IPS-15b (cell line): ENCODE results near the gene STK33.
"Not testable (repeated sequence)": the region's sequence is repeated elsewhere in the genome, so short reads cannot be mapped to it uniquely, and the experiment has no call there.

ENCODE experiments used
- H3K27me3 ChIP-seq: one replicate; pipeline ENCODE4 v1.6.1; 2013; ENCODE audit warnings: low read length; ENCODE audit not compliant: control insufficient read depth, insufficient read depth
- H3K36me3 ChIP-seq: one replicate; pipeline ENCODE4 v1.6.1; 2013; ENCODE audit warnings: low read length; ENCODE audit not compliant: control insufficient read depth, insufficient read depth
- H3K4me1 ChIP-seq: one replicate; pipeline ENCODE4 v1.6.1; 2013; ENCODE audit warnings: mild to moderate bottlenecking, low read length; ENCODE audit not compliant: control insufficient read depth, insufficient read depth
- H3K4me3 ChIP-seq: one replicate; pipeline ENCODE4 v1.5.1; 2013; ENCODE audit warnings: low read depth, low read length
- H3K9ac ChIP-seq: one replicate; pipeline ENCODE4 v1.6.1; 2013; ENCODE audit warnings: low read depth, mild to moderate bottlenecking, low read length
- H3K9me3 ChIP-seq: one replicate; pipeline ENCODE4 v1.6.1; 2013; ENCODE audit warnings: mild to moderate bottlenecking, low read length; ENCODE audit not compliant: control insufficient read depth, insufficient read depth

The STK33 gene

DNA sequence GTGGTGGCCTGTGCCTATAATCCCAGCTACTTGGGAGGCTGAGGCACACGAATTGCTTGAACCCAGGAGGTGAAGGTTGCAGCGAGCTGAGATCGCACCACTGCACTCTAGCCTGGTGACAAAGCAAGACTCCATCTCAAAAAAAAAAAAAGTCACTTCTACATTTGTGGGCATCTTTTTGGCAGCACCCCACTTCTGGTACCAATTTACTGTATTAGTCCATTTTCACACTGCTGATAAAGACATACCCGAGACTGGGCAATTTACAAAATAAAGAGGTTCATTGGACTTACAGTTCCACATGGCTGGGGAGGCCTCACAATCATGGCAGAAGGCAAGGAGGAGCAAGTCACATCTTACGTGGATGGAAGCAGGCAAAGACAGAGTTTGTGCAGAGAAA lies 126.2 kb downstream of the STK33 start:
- H3K27me3 ChIP-seq, H3K4me1 ChIP-seq, H3K4me3 ChIP-seq, H3K9ac ChIP-seq, H3K9me3 ChIP-seq, H3K36me3 ChIP-seq: not testable (repeated sequence)

DNA sequence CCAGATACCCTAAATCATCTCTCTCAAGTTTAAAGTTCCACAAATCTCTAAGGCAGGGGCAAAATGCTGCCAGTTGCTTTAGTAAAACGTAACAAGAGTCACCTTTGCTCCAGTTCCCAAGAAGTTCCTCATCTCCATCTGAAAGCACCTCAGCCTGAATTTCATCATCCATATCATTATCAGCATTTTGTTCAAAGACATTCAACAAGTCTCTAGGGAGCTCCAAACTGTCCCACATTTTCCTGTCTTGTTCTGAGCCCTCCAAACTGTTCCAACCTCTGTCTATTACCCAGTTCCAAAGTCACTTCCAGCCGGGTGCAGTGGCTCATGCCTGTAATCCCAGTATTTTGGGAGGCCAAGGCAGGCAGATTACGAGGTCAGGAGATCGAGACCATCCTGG lies 126.7 kb downstream of the STK33 start:
- H3K4me3 ChIP-seq, H3K9ac ChIP-seq, H3K36me3 ChIP-seq, H3K27me3 ChIP-seq, H3K4me1 ChIP-seq, H3K9me3 ChIP-seq: not testable (repeated sequence)

DNA sequence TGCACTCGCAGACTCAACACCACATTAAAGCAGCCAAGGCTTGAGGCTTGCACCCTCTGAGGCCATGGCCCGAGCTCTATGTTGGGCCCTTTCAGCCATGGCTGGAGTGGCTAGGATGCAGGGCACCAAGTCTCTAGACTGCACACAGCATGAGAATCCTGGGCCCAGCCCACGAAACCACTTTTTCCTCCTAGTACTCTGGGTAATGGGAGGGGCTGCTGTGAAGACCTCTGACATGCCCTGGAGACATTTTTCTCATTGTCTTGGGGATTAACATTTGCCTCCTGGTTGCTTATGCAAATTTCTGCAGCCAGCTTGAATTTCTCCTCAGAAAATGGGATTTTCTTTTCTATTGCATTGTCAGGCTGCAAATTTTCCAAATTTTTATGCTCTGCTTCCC lies 127.1 kb downstream of the STK33 start:
- H3K4me3 ChIP-seq, H3K9me3 ChIP-seq, H3K36me3 ChIP-seq, H3K27me3 ChIP-seq, H3K9ac ChIP-seq, H3K4me1 ChIP-seq: not testable (repeated sequence)

DNA sequence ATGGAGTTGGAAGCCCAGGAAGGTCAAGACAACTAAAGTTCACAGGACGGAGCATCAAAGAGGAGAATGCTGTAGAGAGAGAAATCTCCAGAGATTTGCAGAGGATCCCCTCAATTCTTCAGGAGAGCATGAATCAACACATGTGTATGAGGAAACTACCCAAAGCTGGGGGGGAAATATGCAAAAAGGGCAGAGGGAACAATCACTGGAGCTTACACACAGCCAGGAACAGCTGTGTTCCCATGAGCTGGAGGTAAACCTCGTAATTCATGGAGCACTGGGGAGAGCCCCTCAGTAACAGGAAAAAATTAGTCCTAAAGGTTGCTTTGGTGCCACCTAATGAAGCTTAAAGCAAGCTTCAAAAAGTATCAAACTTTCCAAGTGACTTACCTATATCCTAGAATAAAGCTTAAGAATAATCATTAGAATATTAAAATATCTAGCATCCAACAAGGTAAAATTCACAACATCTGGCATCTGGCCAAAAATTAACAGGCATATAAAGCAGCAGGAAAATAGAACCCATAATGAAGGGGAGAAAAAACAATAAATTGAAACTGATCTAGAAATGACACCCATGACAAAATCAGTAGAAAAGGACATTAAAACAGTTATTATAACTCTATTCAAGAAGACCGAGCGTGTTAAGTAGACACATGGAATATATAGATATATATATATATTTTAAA lies 134.2 kb downstream of the STK33 start:
- Histone ChIP-seq H3K9me3 (no peaks in the 10 kb centered on the region), H3K4me1 (no peaks in the 10 kb centered on the region), H3K27me3 (no peaks in the 10 kb centered on the region), H3K36me3 (no peaks in the 10 kb centered on the region), H3K4me3 (no peak overlapping the region), H3K9ac (no peak overlapping the region)

DNA sequence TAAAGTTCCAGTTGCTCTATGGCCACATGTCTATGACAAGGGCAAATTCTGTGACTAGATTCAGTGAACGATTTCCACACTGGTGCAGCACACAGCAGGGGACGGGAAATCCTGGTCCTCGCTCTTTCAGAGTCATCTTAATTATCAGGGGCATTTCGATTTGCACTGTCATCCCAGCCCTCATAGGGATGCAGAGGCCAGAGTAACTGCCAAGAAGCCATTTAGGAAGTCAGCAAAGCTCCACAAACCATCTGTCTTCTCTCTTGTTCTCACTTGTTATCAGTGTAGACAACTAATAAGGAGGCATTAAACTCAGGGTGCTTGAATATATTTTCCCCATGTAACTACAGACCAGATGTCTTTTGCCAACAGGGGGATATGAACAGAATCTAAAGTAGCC lies 151.7 kb downstream of the STK33 start:
- H3K9ac ChIP-seq = no peak overlapping the region
- no peaks in the 10 kb centered on the region for H3K27me3 ChIP-seq
- H3K36me3 ChIP-seq = no peaks in the 10 kb centered on the region
- no peak overlapping the region for H3K4me3 ChIP-seq
- peaks cover 3% of the 10 kb centered on the region for H3K4me1 ChIP-seq
- H3K9me3 ChIP-seq = no peaks in the 10 kb centered on the region

DNA sequence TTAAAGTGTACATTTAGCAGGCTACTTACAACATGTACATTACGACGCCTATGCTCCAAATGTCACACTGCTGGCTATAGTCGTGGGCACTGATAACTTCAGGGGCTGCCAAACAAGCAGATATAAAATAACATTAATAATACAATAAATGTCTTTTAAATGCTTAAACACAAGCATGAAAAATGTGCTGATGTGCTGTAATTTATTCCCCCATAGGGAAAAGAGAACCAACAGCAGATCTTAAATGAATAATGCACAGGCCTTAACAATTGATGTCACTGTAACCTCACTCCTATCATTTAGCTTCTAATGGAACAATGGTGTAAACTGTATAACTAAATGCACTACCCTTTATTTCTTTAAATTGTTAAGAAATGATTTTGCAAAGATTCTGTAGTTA lies 153.4 kb downstream of the STK33 start:
- Histone ChIP-seq H3K9ac (no peak overlapping the region), H3K27me3 (no peaks in the 10 kb centered on the region), H3K4me1 (peaks cover 3% of the 10 kb centered on the region), H3K36me3 (no peaks in the 10 kb centered on the region), H3K9me3 (no peaks in the 10 kb centered on the region), H3K4me3 (no peak overlapping the region)

DNA sequence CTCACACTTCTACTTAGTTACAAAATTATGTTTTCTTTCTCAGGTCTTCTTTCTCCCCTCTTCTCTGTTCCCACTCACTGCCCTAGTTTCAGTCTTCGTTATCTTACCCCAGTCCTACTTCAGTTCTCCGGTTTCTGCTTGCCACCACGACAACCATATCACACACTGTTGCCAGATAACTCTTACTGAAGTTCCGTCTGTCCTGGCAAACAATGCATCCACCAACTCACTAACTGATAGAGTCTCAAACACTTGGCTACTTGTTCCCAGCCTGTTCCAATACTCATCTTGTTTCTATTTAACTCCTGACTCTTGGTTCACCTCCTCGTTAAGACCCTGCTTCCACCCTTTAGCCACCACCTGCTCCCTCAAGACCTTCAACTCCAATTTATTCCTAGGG lies 164.5 kb downstream of the STK33 start:
- Histone ChIP-seq H3K9me3 (no peaks in the 10 kb centered on the region), H3K36me3 (no peaks in the 10 kb centered on the region), H3K4me1 (no peaks in the 10 kb centered on the region), H3K4me3 (no peak overlapping the region), H3K9ac (no peak overlapping the region), H3K27me3 (no peaks in the 10 kb centered on the region)

DNA sequence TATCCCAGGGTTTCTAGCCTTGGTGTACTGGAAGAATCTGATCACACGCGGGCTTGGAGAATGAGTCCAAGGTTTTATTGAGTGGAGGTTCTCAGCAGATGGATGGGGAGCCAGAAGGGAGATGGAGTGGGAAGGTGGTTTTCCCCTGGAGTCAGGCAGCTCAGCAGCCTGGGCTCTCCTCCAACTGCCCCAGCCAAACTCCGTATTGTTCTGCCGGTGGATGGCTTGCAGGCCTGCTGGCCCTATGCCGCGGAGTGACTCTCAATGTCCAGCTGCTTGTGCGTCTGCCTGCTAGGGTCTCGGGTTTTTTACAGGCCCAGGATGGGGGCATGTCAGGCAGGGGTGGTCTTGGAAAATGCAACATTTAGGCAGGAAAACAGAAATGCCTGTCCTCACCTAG lies 168.0 kb downstream of the STK33 start:
- no peak overlapping the region for H3K4me3 ChIP-seq
- no peaks in the 10 kb centered on the region for H3K27me3 ChIP-seq
- no peaks in the 10 kb centered on the region for H3K36me3 ChIP-seq
- H3K4me1 ChIP-seq = no peaks in the 10 kb centered on the region
- H3K9me3 ChIP-seq = no peaks in the 10 kb centered on the region
- no peak overlapping the region for H3K9ac ChIP-seq

DNA sequence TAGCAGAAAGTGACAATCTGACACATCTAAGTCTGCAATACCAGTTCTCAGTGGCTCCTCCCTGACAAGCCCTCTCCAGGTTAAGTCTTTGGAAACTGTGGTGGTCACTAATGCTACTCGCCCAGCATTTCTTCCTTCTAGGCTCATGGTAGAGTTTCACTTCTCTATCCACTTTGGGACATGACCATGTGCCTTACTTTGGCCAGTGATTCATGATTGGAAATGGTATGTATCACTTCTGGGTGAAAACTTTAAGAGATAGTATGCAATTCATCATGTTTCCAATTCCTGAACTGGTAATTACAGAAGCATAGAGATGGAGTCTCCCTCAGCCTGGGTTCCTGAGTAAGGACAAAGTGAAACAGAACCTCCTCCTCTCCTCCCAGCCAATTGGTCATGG lies 178.8 kb downstream of the STK33 start:
- Histone ChIP-seq H3K9ac (no peak overlapping the region), H3K4me3 (no peak overlapping the region), H3K36me3 (no peaks in the 10 kb centered on the region), H3K4me1 (no peaks in the 10 kb centered on the region), H3K9me3 (no peaks in the 10 kb centered on the region), H3K27me3 (no peaks in the 10 kb centered on the region)

DNA sequence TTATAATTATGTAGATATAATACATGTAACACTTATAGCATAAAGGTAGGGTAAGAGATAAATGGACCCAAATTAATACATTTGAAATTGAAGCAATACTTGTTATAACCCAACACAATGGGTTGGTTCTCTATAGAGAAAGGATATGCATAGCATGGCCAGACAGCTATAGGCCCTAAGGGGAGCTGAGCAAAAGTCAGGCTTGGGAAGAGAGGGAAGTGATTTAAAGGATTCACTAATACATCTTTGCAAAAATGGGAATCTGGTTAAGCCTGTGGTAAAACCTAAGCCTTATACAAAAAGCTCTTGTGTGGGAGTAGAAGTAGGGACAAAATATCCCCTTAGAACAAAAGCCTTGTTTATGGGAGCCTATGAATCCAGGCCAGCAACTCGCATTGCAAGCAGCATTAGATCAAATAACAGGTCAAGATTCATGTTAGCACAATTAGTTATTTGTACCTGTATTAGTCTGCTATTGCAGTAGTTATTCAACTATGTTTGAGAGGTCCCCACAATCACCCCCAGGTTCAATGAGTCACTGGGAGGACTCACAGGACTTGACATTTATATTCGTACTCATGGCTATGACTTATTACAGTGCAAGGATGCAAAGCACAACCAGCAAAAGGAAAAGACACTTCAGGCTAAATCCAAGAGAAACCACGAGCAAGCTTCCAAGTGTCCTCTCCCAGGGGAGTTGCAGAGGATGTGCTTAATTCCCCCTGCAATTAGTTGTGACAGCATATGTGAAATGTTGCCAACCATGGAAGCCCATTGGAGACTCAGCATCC lies 185.7 kb downstream of the STK33 start:
- H3K27me3 ChIP-seq = no peaks in the 10 kb centered on the region
- H3K36me3 ChIP-seq = no peaks in the 10 kb centered on the region
- H3K9ac ChIP-seq = no peak overlapping the region
- no peaks in the 10 kb centered on the region for H3K9me3 ChIP-seq
- no peak overlapping the region for H3K4me3 ChIP-seq
- no peaks in the 10 kb centered on the region for H3K4me1 ChIP-seq

DNA sequence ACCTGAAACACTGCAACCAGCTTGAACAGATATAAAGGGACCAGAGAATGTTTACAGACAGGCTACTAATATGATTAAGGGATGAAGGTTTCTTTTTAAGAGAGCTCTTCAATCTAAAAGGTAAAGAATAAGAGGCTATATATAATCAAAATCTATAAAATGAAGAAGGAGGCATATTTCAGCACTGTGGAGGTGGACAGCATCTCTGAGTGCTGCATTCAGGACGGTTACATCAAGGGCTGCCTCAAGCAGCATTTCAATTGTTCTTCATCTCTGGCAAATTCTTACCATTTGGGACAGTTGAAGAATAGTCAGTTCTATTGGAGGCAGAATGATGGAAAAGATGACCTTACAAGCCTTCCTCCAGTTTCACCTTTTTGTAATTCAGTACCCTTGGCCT lies 190.7 kb downstream of the STK33 start:
- H3K27me3 ChIP-seq = no peaks in the 10 kb centered on the region
- H3K36me3 ChIP-seq = no peaks in the 10 kb centered on the region
- no peaks in the 10 kb centered on the region for H3K4me1 ChIP-seq
- no peaks in the 10 kb centered on the region for H3K9me3 ChIP-seq
- no peak overlapping the region for H3K4me3 ChIP-seq
- no peak overlapping the region for H3K9ac ChIP-seq

DNA sequence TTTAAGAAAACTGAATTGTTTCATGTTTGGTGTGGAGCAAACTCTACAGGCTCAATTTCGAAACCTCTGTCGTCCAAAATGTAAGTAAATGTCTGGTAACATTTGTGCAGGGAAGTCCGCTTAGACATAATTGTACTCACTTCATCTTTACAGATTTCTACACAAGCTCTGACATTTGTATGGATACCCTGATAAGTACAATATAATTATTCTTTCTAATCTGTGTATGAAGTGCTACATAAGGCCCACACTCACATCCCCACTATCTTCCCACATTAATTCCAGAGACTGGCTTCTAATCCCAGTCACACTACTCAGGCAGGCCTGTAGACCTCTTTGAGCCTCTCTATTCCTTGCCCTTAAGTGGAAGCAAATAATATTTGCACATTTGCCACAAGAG lies 201.1 kb downstream of the STK33 start:
- Histone ChIP-seq H3K27me3 (no peaks in the 10 kb centered on the region), H3K36me3 (no peaks in the 10 kb centered on the region), H3K9ac (no peak overlapping the region), H3K4me3 (no peak overlapping the region), H3K4me1 (peaks cover 3% of the 10 kb centered on the region), H3K9me3 (no peaks in the 10 kb centered on the region)
